SK-N-SH treated with all-trans-retinoic acid at 6 μM for 48 hours (cell line): ENCODE data around the gene SVIL.

ENCODE experiments used
- ATAC-seq: fragments of 200-7000 bp; cut with Tn5 transposase; 3 replicates; pipeline ENCODE4 v1.9.1; 2020; ENCODE audit warnings: mild to moderate bottlenecking, moderate library complexity
- ARNTL ChIP-seq: fragments of 450-650 bp; formaldehyde crosslinking; IDR thresholded peaks from 2 replicates; pipeline ENCODE4 v1.5.0; 2020; ENCODE audit warnings: low read depth, mild to moderate bottlenecking, moderate library complexity, borderline replicate concordance
- BACH2 ChIP-seq: fragments of 250-450 bp; sonication (Bioruptor Pico); IDR thresholded peaks from 2 replicates; pipeline ENCODE4 v1.9.0; 2021; ENCODE audit warnings: mild to moderate bottlenecking, borderline replicate concordance
- CSDC2 ChIP-seq: fragments of 250-450 bp; sonication (Bioruptor Pico); IDR thresholded peaks from 2 replicates; pipeline ENCODE4 v1.5.0; 2020; ENCODE audit warnings: mild to moderate bottlenecking, moderate library complexity
- CSRNP3 ChIP-seq: fragments of 250-450 bp; sonication (Bioruptor Pico); IDR thresholded peaks from 2 replicates; pipeline ENCODE4 v1.5.1; 2021; ENCODE audit warnings: mild to moderate bottlenecking, moderate library complexity
- GLIS3 ChIP-seq: fragments of 250-450 bp; sonication (Bioruptor Pico); IDR thresholded peaks from 2 replicates; pipeline ENCODE4 v1.5.0; 2020; ENCODE audit warnings: mild to moderate bottlenecking, moderate library complexity
- ISL1 ChIP-seq: fragments of 250-450 bp; sonication (Bioruptor Pico); IDR thresholded peaks from 2 replicates; pipeline ENCODE4 v2.1.2; 2022; ENCODE audit warnings: mild to moderate bottlenecking, moderate library complexity
- OSR1 ChIP-seq: fragments of 250-450 bp; sonication (Bioruptor Pico); IDR thresholded peaks from 2 replicates; pipeline ENCODE4 v1.8.0; 2022; ENCODE audit warnings: moderate library complexity, mild to moderate bottlenecking, inconsistent platforms
- PATZ1 ChIP-seq: fragments of 250-450 bp; sonication (Bioruptor Pico); IDR thresholded peaks from 2 replicates; pipeline ENCODE4 v1.8.0; 2020; ENCODE audit warnings: mild to moderate bottlenecking, moderate library complexity, borderline replicate concordance
- PPARA ChIP-seq: fragments of 250-450 bp; sonication (Bioruptor Pico); IDR thresholded peaks from 2 replicates; pipeline ENCODE4 v1.5.0; 2020; ENCODE audit warnings: mild to moderate bottlenecking, borderline replicate concordance
- RARB ChIP-seq: fragments of 250-450 bp; sonication (Bioruptor Pico); IDR thresholded peaks from 2 replicates; pipeline ENCODE4 v1.8.0; 2021; ENCODE audit warnings: mild to moderate bottlenecking, moderate library complexity
- TCF4 ChIP-seq: fragments of 250-450 bp; sonication (Bioruptor Pico); IDR thresholded peaks from 2 replicates; pipeline ENCODE4 v1.8.0; 2021; ENCODE audit warnings: mild to moderate bottlenecking, moderate library complexity, borderline replicate concordance
- TOX ChIP-seq: fragments of 250-450 bp; sonication (Bioruptor Pico); IDR thresholded peaks from 2 replicates; pipeline ENCODE4 v1.8.0; 2021; ENCODE audit warnings: mild to moderate bottlenecking, moderate library complexity, borderline replicate concordance
- ZC3H10 ChIP-seq: fragments of 250-450 bp; sonication (Bioruptor Pico); IDR thresholded peaks from 2 replicates; pipeline ENCODE4 v1.5.1; 2021; ENCODE audit warnings: mild to moderate bottlenecking, moderate library complexity
- ZFP3 ChIP-seq: fragments of 250-450 bp; sonication (Bioruptor Pico); IDR thresholded peaks from 2 replicates; pipeline ENCODE4 v1.5.0; 2020; ENCODE audit warnings: mild to moderate bottlenecking, moderate library complexity
- ZFP30 ChIP-seq: fragments of 450-650 bp; formaldehyde crosslinking; IDR thresholded peaks from 2 replicates; pipeline ENCODE4 v1.5.0; 2022; ENCODE audit warnings: mild to moderate bottlenecking, moderate library complexity
- ZNF565 ChIP-seq: fragments of 450-650 bp; formaldehyde crosslinking; conservative IDR thresholded peaks from 2 replicates; pipeline ENCODE4 v1.5.0; 2020; ENCODE audit warnings: low read depth, mild to moderate bottlenecking, moderate library complexity
- ZNF70 ChIP-seq: fragments of 450-650 bp; formaldehyde crosslinking; IDR thresholded peaks from 2 replicates; pipeline ENCODE4 v1.5.0; 2020; ENCODE audit warnings: mild to moderate bottlenecking, moderate library complexity
- ZNF8 ChIP-seq: fragments of 450-650 bp; formaldehyde crosslinking; IDR thresholded peaks from 2 replicates; pipeline ENCODE4 v1.5.0; 2020; ENCODE audit warnings: mild to moderate bottlenecking, moderate library complexity
- TF ChIP-seq, protein P1 (sequence below): fragments of 250-450 bp; sonication (Bioruptor Pico); IDR thresholded peaks from 2 replicates; pipeline ENCODE4 v1.5.0; 2020; ENCODE audit warnings: mild to moderate bottlenecking, moderate library complexity
- TF ChIP-seq, protein P2 (sequence below): fragments of 250-450 bp; sonication (Bioruptor Pico); IDR thresholded peaks from 2 replicates; pipeline ENCODE4 v1.5.1; 2020; ENCODE audit warnings: low read depth, mild to moderate bottlenecking, moderate library complexity
- TF ChIP-seq, protein P3 (sequence below): fragments of 250-450 bp; sonication (Bioruptor Pico); IDR thresholded peaks from 2 replicates; pipeline ENCODE4 v1.8.0; 2021; ENCODE audit warnings: low read depth, mild to moderate bottlenecking, moderate library complexity, borderline replicate concordance

SVIL gene

DNA sequence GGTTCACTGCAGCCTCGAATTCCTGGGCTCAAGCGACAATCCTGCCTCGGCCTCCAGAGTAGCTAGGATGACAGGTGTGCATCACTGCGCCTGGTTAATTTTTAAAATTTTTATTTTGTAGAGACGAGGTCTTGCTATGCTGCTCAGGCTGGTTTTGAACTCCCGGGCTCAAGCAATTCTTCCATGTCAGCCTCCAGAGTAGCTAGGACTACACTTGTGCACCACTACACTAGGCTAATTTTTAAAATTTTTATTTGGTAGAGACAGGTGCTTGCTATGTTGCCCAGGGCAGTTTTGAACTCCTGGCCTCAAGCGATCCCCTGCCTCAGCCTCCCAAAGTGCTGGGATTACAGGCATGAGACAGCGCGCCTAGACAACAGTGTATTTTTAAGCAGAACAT is 120.5 kb downstream of the SVIL start:
- no peak for TF ChIP-seq ISL1 (CRISPR knock-in tag)
- TF ChIP-seq GLIS3 = no peak
- TF ChIP-seq ARNTL (CRISPR knock-in tag) = no peak
- TF ChIP-seq, protein P1, sequence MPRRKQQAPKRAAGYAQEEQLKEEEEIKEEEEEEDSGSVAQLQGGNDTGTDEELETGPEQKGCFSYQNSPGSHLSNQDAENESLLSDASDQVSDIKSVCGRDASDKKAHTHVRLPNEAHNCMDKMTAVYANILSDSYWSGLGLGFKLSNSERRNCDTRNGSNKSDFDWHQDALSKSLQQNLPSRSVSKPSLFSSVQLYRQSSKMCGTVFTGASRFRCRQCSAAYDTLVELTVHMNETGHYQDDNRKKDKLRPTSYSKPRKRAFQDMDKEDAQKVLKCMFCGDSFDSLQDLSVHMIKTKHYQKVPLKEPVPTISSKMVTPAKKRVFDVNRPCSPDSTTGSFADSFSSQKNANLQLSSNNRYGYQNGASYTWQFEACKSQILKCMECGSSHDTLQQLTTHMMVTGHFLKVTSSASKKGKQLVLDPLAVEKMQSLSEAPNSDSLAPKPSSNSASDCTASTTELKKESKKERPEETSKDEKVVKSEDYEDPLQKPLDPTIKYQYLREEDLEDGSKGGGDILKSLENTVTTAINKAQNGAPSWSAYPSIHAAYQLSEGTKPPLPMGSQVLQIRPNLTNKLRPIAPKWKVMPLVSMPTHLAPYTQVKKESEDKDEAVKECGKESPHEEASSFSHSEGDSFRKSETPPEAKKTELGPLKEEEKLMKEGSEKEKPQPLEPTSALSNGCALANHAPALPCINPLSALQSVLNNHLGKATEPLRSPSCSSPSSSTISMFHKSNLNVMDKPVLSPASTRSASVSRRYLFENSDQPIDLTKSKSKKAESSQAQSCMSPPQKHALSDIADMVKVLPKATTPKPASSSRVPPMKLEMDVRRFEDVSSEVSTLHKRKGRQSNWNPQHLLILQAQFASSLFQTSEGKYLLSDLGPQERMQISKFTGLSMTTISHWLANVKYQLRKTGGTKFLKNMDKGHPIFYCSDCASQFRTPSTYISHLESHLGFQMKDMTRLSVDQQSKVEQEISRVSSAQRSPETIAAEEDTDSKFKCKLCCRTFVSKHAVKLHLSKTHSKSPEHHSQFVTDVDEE = no peak
- no peak for TF ChIP-seq BACH2 (CRISPR knock-in tag)
- TF ChIP-seq TCF4 = no peak
- TF ChIP-seq CSDC2 (CRISPR knock-in tag) = no peak
- no peak for TF ChIP-seq ZNF70 (CRISPR knock-in tag)
- TF ChIP-seq PPARA (CRISPR knock-in tag) = no peak
- TF ChIP-seq ZFP3 (CRISPR knock-in tag) = no peak
- TF ChIP-seq CSRNP3 (CRISPR knock-in tag) = no peak
- TF ChIP-seq, protein P2, sequence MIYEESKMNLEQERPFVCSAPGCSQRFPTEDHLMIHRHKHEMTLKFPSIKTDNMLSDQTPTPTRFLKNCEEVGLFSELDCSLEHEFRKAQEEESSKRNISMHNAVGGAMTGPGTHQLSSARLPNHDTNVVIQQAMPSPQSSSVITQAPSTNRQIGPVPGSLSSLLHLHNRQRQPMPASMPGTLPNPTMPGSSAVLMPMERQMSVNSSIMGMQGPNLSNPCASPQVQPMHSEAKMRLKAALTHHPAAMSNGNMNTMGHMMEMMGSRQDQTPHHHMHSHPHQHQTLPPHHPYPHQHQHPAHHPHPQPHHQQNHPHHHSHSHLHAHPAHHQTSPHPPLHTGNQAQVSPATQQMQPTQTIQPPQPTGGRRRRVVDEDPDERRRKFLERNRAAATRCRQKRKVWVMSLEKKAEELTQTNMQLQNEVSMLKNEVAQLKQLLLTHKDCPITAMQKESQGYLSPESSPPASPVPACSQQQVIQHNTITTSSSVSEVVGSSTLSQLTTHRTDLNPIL (CRISPR knock-in tag) = no peak
- no peak for TF ChIP-seq ZFP30 (CRISPR knock-in tag)
- TF ChIP-seq TOX (CRISPR knock-in tag) = no peak
- TF ChIP-seq PATZ1 = no peak
- TF ChIP-seq RARB (CRISPR knock-in tag) = no peak
- TF ChIP-seq ZNF8 (CRISPR knock-in tag) = no peak
- TF ChIP-seq ZC3H10 (CRISPR knock-in tag) = no peak
- TF ChIP-seq, protein P3, sequence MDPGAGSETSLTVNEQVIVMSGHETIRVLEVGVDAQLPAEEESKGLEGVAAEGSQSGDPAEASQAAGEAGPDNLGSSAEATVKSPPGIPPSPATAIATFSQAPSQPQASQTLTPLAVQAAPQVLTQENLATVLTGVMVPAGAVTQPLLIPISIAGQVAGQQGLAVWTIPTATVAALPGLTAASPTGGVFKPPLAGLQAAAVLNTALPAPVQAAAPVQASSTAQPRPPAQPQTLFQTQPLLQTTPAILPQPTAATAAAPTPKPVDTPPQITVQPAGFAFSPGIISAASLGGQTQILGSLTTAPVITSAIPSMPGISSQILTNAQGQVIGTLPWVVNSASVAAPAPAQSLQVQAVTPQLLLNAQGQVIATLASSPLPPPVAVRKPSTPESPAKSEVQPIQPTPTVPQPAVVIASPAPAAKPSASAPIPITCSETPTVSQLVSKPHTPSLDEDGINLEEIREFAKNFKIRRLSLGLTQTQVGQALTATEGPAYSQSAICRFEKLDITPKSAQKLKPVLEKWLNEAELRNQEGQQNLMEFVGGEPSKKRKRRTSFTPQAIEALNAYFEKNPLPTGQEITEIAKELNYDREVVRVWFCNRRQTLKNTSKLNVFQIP = no peak
- no peak for TF ChIP-seq ZNF565
- no peak for ATAC-seq

DNA sequence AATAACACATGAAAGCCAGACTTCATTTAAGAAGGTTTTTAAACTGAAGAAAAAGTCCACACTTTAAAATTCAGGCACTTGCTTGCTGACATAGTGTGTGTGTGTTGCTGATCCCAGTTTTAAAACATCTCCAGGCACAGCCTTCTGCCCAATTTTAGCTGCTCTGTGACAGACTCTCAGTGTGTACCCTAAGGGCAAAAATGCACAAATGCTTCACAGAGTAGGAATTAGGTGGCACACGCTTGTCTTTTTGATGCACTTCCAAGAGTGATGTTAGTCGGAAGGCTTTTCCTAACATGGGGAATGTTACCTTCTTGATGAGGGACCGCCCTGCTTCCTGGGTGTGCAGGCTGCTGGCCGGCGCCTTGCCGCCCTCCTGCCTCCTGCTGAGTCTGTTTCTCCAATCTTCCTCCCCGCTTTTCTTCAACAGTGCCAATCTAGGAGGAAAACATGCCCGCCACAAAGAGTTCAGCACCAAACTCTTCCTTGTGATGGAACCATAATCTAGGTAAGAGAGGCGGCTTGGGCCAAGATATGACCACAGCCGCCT is 122.3 kb downstream of the SVIL start:
- ATAC-seq = no peak
- TF ChIP-seq OSR1 (CRISPR knock-in tag) (no peak), ZNF8 (CRISPR knock-in tag) (no peak), CSRNP3 (CRISPR knock-in tag) (no peak), ZNF565 (no peak), PATZ1 (no peak), ARNTL (CRISPR knock-in tag) (no peak), CSDC2 (CRISPR knock-in tag) (no peak), ZC3H10 (CRISPR knock-in tag) (no peak), RARB (CRISPR knock-in tag) (no peak), TOX (CRISPR knock-in tag) (no peak), BACH2 (CRISPR knock-in tag) (no peak), ZFP30 (CRISPR knock-in tag) (no peak)
- TF ChIP-seq, protein P1 = no peak
- TF ChIP-seq, protein P3 = no peak
- TF ChIP-seq, all 23 proteins: peak for 0
